ENCODE data around the gene NCAPD3.
A peak's percentile ranks its signal among the peaks of the same experiment; 100 is the strongest.

The NCAPD3 gene

DNA sequence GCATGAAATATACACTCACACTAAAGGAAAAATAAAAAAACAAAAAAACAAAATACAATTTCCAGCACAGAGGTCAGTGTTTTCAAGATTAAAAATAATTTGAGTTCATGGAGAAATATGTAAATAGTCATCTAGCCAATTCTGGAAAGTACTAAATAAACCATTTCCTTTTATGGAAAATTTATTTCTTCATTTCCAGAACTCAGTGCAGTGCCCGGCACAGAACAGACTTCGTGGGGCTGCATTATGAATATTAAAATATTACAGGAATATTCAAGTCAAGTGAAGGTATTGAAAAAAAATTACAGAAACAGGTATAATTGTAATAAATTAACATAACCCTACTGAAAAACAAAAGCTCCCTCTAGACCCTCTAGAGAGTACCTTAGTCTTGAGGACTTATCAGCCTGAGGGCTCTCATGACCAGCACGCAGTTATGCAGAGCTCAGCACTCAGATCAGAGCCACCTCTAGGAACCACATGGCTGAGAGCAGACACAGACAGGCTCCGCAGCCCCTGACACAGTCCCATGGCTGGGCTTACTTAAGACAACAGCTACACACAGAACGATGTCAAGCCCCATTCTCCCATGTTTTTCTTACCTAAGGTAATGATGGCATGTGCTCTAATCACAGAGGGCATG, 45.6 kb downstream of the NCAPD3 start:
- no peak overlapping the region for H3K4me3 ChIP-seq (ENCODE audit: low read depth, low read length)
- TF ChIP-seq, protein P1, sequence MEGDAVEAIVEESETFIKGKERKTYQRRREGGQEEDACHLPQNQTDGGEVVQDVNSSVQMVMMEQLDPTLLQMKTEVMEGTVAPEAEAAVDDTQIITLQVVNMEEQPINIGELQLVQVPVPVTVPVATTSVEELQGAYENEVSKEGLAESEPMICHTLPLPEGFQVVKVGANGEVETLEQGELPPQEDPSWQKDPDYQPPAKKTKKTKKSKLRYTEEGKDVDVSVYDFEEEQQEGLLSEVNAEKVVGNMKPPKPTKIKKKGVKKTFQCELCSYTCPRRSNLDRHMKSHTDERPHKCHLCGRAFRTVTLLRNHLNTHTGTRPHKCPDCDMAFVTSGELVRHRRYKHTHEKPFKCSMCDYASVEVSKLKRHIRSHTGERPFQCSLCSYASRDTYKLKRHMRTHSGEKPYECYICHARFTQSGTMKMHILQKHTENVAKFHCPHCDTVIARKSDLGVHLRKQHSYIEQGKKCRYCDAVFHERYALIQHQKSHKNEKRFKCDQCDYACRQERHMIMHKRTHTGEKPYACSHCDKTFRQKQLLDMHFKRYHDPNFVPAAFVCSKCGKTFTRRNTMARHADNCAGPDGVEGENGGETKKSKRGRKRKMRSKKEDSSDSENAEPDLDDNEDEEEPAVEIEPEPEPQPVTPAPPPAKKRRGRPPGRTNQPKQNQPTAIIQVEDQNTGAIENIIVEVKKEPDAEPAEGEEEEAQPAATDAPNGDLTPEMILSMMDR (conservative IDR thresholded peaks at IDR 0.05; ENCODE audit: low read depth, low read length), result no peak
- no peak for DNase-seq (ENCODE audit: low read depth)

- DNase-seq (ENCODE audit: low read depth), result no peak
- TF ChIP-seq, protein P1 (conservative IDR thresholded peaks at IDR 0.05; ENCODE audit: low read depth, low read length), result no peak
- H3K4me3 ChIP-seq (ENCODE audit: low read depth, low read length), result no peak overlapping the region
Observed at GRCh38 chr11:134176284-134176683, 47.5 kb downstream of the NCAPD3 start.

GRCh38 chr11:134173296-134173695, 50.5 kb downstream of the NCAPD3 start:
- TF ChIP-seq, protein P1 (conservative IDR thresholded peaks at IDR 0.05; ENCODE audit: low read depth, low read length), result no peak
- no peak for DNase-seq (ENCODE audit: low read depth)
- H3K4me3 ChIP-seq (ENCODE audit: low read depth, low read length), result no peak overlapping the region

DNA sequence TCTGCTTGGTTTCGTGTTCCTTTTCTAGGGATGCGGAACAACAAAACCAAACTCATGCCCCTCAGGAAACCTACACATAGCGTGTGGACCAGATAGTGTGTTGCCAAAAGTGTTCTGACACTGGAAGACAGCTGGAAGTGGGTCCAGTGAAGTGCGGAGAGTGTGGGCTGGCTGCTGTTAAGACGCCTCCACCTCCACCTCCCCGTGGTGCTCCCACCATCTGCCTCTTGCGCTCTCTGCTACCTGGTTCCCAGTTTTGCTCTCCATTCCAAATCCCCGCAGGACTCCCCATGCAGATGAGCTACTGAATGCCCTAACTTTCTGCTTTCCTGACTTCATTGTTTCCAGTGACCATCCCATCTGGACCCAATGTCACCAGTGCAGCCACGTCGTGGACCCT, 51.8 kb downstream of the NCAPD3 start:
- TF ChIP-seq, protein P1 (conservative IDR thresholded peaks at IDR 0.05; ENCODE audit: low read depth, low read length), result no peak
- DNase-seq (ENCODE audit: low read depth), result no peak
- no peak overlapping the region for H3K4me3 ChIP-seq (ENCODE audit: low read depth, low read length)

GRCh38 chr11:134170919-134171281, 52.9 kb downstream of the NCAPD3 start:
- peak; percentile 31 for DNase-seq (ENCODE audit: low read depth)
- TF ChIP-seq, protein P1 (conservative IDR thresholded peaks at IDR 0.05; ENCODE audit: low read depth, low read length), result no peak
- H3K4me3 ChIP-seq (ENCODE audit: low read depth, low read length), result no peak overlapping the region

GRCh38 chr11:134170177-134170918, 53.4 kb downstream of the NCAPD3 start:
- DNase-seq (ENCODE audit: low read depth), result peak; percentile 9
- TF ChIP-seq, protein P1 (conservative IDR thresholded peaks at IDR 0.05; ENCODE audit: low read depth, low read length), result no peak
- no peak overlapping the region for H3K4me3 ChIP-seq (ENCODE audit: low read depth, low read length)

Data from choroid plexus epithelial cell (primary cell).